Neutrophil (primary cell): Measurements from ENCODE around the gene ERI2.
"Not testable (repeated sequence)": the region's sequence is repeated elsewhere in the genome, so short reads cannot be mapped to it uniquely, and the experiment has no call there.

Source experiments
- H3K27ac ChIP-seq: fragments of 200-600 bp; sonication (generic); 2 replicates; pipeline ENCODE4 v1.5.1; 2016; ENCODE audit warnings: mild to moderate bottlenecking, moderate library complexity
- H3K27me3 ChIP-seq: fragments of 200-600 bp; sonication (generic); 2 replicates; pipeline ENCODE4 v1.6.0; 2016; ENCODE audit warnings: mild to moderate bottlenecking
- H3K36me3 ChIP-seq: fragments of 200-600 bp; sonication (generic); 2 replicates; pipeline ENCODE4 v1.5.1; 2017
- H3K4me1 ChIP-seq, 2 experiments: fragments of 200-600 bp in 1 of 2; sonication (generic) in 1 of 2; 1 replicate in 1 of 2; 2 replicates in 1 of 2; pipeline versions ENCODE4 v1.5.1 to v1.6.1; 2013 to 2016; ENCODE audit warnings: low read depth in 1 of 2, low read length in 1 of 2, mild to moderate bottlenecking in 1 of 2, moderate library complexity in 1 of 2; ENCODE audit not compliant: control insufficient read depth in 1 of 2, insufficient read depth in 1 of 2
- H3K4me3 ChIP-seq, 2 experiments: fragments of 200-600 bp in 1 of 2; sonication (generic) in 1 of 2; 1 replicate in 1 of 2; 2 replicates in 1 of 2; pipeline ENCODE4 v1.5.1; 2013 to 2016; ENCODE audit warnings: low read depth in 1 of 2, low read length in 1 of 2, mild to moderate bottlenecking in 1 of 2, moderate library complexity in 1 of 2
- H3K9me3 ChIP-seq: fragments of 200-600 bp; sonication (generic); 2 replicates; pipeline ENCODE4 v1.5.1; 2016
- CTCF ChIP-seq: fragments of 200-600 bp; sonication (generic); IDR thresholded peaks from 2 replicates; pipeline ENCODE4 v1.5.1; 2016; ENCODE audit warnings: antibody characterized with exemption

Gene ERI2

GRCh38 chr16:20763461-20764232 is 42.6 kb downstream of the ERI2 start, which contains the start of gene ACSM3:
ACSM3 (plus strand) TSS chr16:20764014; CDS start chr16:20770035, 6,021 bp downstream.
- Histone ChIP-seq H3K36me3 (no peaks in the 10 kb centered on the region), H3K4me1 (peaks cover 7 to 10% of the 10 kb centered on the region in 2 experiments), H3K27me3 (no peaks in the 10 kb centered on the region), H3K4me3 (peak within 1 kb of the TSS; percentile 42 to 51), H3K27ac (peak within 1 kb of the TSS; percentile 81), H3K9me3 (no peaks in the 10 kb centered on the region)
- no peak for TF ChIP-seq CTCF

GRCh38 chr16:20762404-20763123 is 43.7 kb downstream of the ERI2 start:
- H3K4me3 ChIP-seq: no peak overlapping the region
- no peak for TF ChIP-seq CTCF

GRCh38 chr16:20761175-20761574 is 45.1 kb downstream of the ERI2 start:
- peaks cover 7 to 10% of the 10 kb centered on the region in 2 experiments for H3K4me1 ChIP-seq
- no peaks in the 10 kb centered on the region for H3K36me3 ChIP-seq
- H3K27me3 ChIP-seq: no peaks in the 10 kb centered on the region
- H3K4me3 ChIP-seq: no peak overlapping the region
- H3K9me3 ChIP-seq: no peaks in the 10 kb centered on the region
- TF ChIP-seq CTCF: no peak
- H3K27ac ChIP-seq: no peak overlapping the region

More at GRCh38 chr16:20762404-20763123, 43.7 kb downstream of the ERI2 start:
- no peaks in the 10 kb centered on the region for H3K9me3 ChIP-seq
- no peaks in the 10 kb centered on the region for H3K27me3 ChIP-seq
- H3K27ac ChIP-seq: peak overlapping the region; percentile 81
- no peaks in the 10 kb centered on the region for H3K36me3 ChIP-seq
- H3K4me1 ChIP-seq: peaks cover 7 to 10% of the 10 kb centered on the region in 2 experiments

- no peak overlapping the region for H3K4me3 ChIP-seq
- no peaks in the 10 kb centered on the region for H3K9me3 ChIP-seq
- no peak overlapping the region for H3K27ac ChIP-seq
- no peaks in the 10 kb centered on the region for H3K36me3 ChIP-seq
- H3K4me1 ChIP-seq: peaks cover 7 to 10% of the 10 kb centered on the region in 2 experiments
- no peaks in the 10 kb centered on the region for H3K27me3 ChIP-seq
- TF ChIP-seq CTCF: no peak
Measured at GRCh38 chr16:20760346-20760745, 45.9 kb downstream of the ERI2 start.

- not testable (repeated sequence) for H3K4me1 ChIP-seq, H3K9me3 ChIP-seq, H3K4me3 ChIP-seq, H3K27me3 ChIP-seq, H3K27ac ChIP-seq, H3K36me3 ChIP-seq
Measured at GRCh38 chr16:20755799-20756198, 50.5 kb downstream of the ERI2 start.

- no peak overlapping the region for H3K4me3 ChIP-seq
- no peak overlapping the region for H3K27ac ChIP-seq
- no peaks in the 10 kb centered on the region for H3K9me3 ChIP-seq
- no peaks in the 10 kb centered on the region for H3K36me3 ChIP-seq
- no peak for TF ChIP-seq CTCF
- no peaks in the 10 kb centered on the region for H3K27me3 ChIP-seq
- no peaks in the 10 kb centered on the region for H3K4me1 ChIP-seq
Measured at GRCh38 chr16:20755238-20755637, 51.0 kb downstream of the ERI2 start.
